Keratinocyte (primary cell): Measurements from ENCODE around the gene ZCCHC7.
A peak's percentile ranks its signal among the peaks of the same experiment; 100 is the strongest.

Experiments used
- EZH2 ChIP-seq: IDR thresholded peaks from one replicate; pipeline ENCODE4 v1.6.1; 2012; ENCODE audit warnings: inconsistent platforms, mild to moderate bottlenecking, low read length, moderate library complexity
- TF ChIP-seq, protein P1 (sequence below), 3 experiments: IDR thresholded peaks in 1 of 3; conservative IDR thresholded peaks in 1 of 3; optimal IDR thresholded peaks in 1 of 3; 2 replicates in 2 of 3; 3 replicates in 1 of 3; pipeline versions ENCODE3 to v1.5.1; 2011; ENCODE audit warnings: low read length in 3 of 3, mild to moderate bottlenecking in 3 of 3, moderate library complexity in 2 of 3, control low read depth in 1 of 3, inconsistent platforms in 1 of 3; ENCODE audit not compliant: insufficient read depth in 2 of 3; ENCODE audit errors: extremely low read depth in 1 of 3

DNA sequence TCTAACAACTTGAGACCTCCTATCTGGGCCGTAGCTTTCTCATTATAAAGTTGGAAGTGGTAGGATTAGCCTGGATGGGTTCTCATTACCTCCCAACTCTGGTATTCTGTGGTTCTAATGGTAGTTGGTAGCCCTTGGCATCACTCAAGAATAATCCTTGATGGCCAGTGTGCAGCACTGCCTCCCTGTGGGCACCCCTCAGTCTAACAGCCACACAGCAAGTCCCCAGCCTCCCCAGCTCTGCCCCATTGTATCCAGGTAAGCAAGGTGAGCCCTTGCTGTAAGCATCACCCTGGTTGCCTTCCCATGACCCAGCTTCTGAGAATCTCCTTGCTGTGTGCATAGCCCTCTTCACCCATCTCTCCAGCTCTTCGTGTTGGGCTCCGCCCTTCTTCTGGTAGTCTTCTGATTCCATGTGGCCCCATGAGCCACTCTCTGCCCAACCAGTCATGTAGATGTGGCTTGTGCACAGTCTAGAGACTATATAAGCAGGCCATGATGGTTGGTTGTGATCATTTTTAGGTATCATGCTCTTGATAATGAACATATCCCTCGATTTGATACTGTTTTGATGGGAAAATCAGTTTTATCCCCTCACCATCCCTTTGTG lies 244.5 kb downstream of the ZCCHC7 start:
- TF ChIP-seq, protein P1, sequence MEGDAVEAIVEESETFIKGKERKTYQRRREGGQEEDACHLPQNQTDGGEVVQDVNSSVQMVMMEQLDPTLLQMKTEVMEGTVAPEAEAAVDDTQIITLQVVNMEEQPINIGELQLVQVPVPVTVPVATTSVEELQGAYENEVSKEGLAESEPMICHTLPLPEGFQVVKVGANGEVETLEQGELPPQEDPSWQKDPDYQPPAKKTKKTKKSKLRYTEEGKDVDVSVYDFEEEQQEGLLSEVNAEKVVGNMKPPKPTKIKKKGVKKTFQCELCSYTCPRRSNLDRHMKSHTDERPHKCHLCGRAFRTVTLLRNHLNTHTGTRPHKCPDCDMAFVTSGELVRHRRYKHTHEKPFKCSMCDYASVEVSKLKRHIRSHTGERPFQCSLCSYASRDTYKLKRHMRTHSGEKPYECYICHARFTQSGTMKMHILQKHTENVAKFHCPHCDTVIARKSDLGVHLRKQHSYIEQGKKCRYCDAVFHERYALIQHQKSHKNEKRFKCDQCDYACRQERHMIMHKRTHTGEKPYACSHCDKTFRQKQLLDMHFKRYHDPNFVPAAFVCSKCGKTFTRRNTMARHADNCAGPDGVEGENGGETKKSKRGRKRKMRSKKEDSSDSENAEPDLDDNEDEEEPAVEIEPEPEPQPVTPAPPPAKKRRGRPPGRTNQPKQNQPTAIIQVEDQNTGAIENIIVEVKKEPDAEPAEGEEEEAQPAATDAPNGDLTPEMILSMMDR (optimal IDR thresholded peaks at IDR 0.05 in 1 of 3, IDR thresholded peaks at IDR 0.05 in 1 of 3, conservative IDR thresholded peaks at IDR 0.05 in 1 of 3; ENCODE audit: extremely low read depth in 1 of 3, insufficient read depth in 2 of 3, low read length in 3 of 3): peak; percentile 25 to 62 (median 35)
- no peak for TF ChIP-seq EZH2
